ENCODE data around the gene WNT7A. TPM values are rescaled to one million over a fixed set of nuclear protein-coding genes. Genes with fewer than 3 reads are reported as not detected.

WNT7A gene
- total RNA-seq, 1 experiment from 2014 or later: 0.34 TPM

DNA sequence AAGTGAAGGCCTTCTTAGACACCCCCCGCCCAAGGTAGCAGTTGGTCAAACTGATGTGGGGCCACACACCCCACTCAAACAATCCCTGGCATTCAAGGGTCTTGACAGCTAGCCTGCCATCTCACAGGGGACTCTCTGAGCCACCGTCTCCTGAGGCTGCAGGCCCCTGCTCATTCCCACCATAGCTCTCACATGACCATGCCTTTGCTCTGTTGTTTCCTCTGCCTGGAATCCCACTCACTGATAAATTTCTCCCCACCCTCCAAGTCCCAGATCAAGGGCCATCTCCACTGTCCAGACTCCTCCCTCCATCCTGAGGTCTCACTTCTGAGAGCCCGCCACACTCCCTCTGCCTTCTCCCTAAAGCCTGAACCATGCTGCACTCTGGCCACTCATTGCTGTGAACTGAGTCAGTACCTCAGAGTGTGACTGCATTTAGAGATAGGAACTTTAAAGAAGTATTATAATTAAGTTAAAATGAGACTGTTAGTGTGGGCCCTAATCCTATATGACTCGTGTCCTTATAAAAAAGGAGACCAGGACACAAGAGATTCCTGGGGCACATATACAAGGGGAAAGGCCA lies 10.0 kb downstream of the WNT7A start:
- intact Hi-C loops (cut with micrococcal nuclease): no loop called here
- Histone ChIP-seq H3K36me3 (ENCODE audit: control insufficient read depth in 1 of 2, insufficient read depth in 2 of 2, low read length in 2 of 2) (no peaks in the 10 kb centered on the region), H3K79me2 (ENCODE audit: insufficient read depth, low read length) (no peaks in the 10 kb centered on the region), H3K27me3 (ENCODE audit: insufficient read depth, low read length) (peaks cover 4% of the 10 kb centered on the region; the same call in 1 of the 2 replicates), H3K4me3 (replicated peaks in 1 of 2; ENCODE audit: low read depth in 1 of 2, low read length in 2 of 2) (no peak overlapping the region), H3K9ac (ENCODE audit: low read length) (no peak overlapping the region), H3K4me2 (ENCODE audit: low read length) (no peak overlapping the region), H2AFZ (ENCODE audit: low read depth, low read length, poor library complexity, severe bottlenecking) (no peak overlapping the region), H4K20me1 (ENCODE audit: insufficient read depth) (no peaks in the 10 kb centered on the region), H3K4me1 (ENCODE audit: control insufficient read depth in 1 of 2, insufficient read depth in 2 of 2, low read length in 2 of 2) (no peaks in the 10 kb centered on the region), H3K27ac (ENCODE audit: low read depth, low read length) (no peak overlapping the region), H3K9me3 (ENCODE audit: control insufficient read depth in 1 of 2, insufficient read depth in 1 of 2, low read depth in 1 of 2, low read length in 2 of 2) (no peaks in the 10 kb centered on the region; a peak in 1 of 4 replicates), H3K9me2 (ENCODE audit: insufficient read depth) (no peaks in the 10 kb centered on the region)
- BruUV-seq (replicated peaks): no TSS peak
- ChIA-PET POLR2A (no interaction called here), CTCF (no interaction called here), RAD21 (ENCODE audit: low non-redundant PET in 1 of 2, low total read pairs in 2 of 2, uncharacterized antibody in 2 of 2, unreplicated experiment in 2 of 2) (no interaction called here)
- TF ChIP-seq, protein P1, sequence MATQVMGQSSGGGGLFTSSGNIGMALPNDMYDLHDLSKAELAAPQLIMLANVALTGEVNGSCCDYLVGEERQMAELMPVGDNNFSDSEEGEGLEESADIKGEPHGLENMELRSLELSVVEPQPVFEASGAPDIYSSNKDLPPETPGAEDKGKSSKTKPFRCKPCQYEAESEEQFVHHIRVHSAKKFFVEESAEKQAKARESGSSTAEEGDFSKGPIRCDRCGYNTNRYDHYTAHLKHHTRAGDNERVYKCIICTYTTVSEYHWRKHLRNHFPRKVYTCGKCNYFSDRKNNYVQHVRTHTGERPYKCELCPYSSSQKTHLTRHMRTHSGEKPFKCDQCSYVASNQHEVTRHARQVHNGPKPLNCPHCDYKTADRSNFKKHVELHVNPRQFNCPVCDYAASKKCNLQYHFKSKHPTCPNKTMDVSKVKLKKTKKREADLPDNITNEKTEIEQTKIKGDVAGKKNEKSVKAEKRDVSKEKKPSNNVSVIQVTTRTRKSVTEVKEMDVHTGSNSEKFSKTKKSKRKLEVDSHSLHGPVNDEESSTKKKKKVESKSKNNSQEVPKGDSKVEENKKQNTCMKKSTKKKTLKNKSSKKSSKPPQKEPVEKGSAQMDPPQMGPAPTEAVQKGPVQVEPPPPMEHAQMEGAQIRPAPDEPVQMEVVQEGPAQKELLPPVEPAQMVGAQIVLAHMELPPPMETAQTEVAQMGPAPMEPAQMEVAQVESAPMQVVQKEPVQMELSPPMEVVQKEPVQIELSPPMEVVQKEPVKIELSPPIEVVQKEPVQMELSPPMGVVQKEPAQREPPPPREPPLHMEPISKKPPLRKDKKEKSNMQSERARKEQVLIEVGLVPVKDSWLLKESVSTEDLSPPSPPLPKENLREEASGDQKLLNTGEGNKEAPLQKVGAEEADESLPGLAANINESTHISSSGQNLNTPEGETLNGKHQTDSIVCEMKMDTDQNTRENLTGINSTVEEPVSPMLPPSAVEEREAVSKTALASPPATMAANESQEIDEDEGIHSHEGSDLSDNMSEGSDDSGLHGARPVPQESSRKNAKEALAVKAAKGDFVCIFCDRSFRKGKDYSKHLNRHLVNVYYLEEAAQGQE (IDR thresholded peaks at IDR 0.05; ENCODE audit: low read depth): no peak
- TF ChIP-seq SP1 (IDR thresholded peaks at IDR 0.05; ENCODE audit: low read depth) (no peak), EZH2 (IDR thresholded peaks at IDR 0.05) (no peak), POLR2AphosphoS5 (IDR thresholded peaks at IDR 0.05; ENCODE audit: low read depth, low read length) (no peak), CBX3 (IDR thresholded peaks at IDR 0.05; ENCODE audit: low read depth) (no peak), ZFX (IDR thresholded peaks at IDR 0.05) (no peak), CTCF (IDR thresholded peaks at IDR 0.05 in 2 of 3, conservative IDR thresholded peaks at IDR 0.05 in 1 of 3; ENCODE audit: borderline replicate concordance in 1 of 3, insufficient read depth in 1 of 3, low read depth in 2 of 3, low read length in 2 of 3) (no peak), JUND (IDR thresholded peaks at IDR 0.05) (no peak), CEBPB (IDR thresholded peaks at IDR 0.05; ENCODE audit: low read depth) (no peak), FOSL1 (IDR thresholded peaks at IDR 0.05; ENCODE audit: low read depth) (no peak), EGR1 (IDR thresholded peaks at IDR 0.05; ENCODE audit: low read depth) (no peak), RAD21 (IDR thresholded peaks at IDR 0.05; ENCODE audit: low read depth) (no peak), SIN3A (IDR thresholded peaks at IDR 0.05; ENCODE audit: low read depth) (no peak), ZBTB33 (IDR thresholded peaks at IDR 0.05; ENCODE audit: extremely low read depth, insufficient replicate concordance, low read length) (no peak), POLR2A (IDR thresholded peaks at IDR 0.05; ENCODE audit: borderline replicate concordance, extremely low read depth, insufficient read depth, insufficient read length) (no peak)
- TF ChIP-seq, protein P2, sequence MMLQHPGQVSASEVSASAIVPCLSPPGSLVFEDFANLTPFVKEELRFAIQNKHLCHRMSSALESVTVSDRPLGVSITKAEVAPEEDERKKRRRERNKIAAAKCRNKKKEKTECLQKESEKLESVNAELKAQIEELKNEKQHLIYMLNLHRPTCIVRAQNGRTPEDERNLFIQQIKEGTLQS (IDR thresholded peaks at IDR 0.05): no peak
- ATAC-seq: no peak
- DNase-seq (ENCODE audit: low read depth, low spot score): no peak
